ENCODE results near the gene SEPTIN5. TPM values are rescaled to one million over a fixed set of nuclear protein-coding genes. Genes with fewer than 3 reads are reported as not detected.

The SEPTIN5 gene
- total and polyA plus RNA-seq, 9 of the 15 experiments (the other 6 are each of a cell fraction or from before 2014, with no cell fraction given), result 0.03 to 195 (median 119) TPM

DNA sequence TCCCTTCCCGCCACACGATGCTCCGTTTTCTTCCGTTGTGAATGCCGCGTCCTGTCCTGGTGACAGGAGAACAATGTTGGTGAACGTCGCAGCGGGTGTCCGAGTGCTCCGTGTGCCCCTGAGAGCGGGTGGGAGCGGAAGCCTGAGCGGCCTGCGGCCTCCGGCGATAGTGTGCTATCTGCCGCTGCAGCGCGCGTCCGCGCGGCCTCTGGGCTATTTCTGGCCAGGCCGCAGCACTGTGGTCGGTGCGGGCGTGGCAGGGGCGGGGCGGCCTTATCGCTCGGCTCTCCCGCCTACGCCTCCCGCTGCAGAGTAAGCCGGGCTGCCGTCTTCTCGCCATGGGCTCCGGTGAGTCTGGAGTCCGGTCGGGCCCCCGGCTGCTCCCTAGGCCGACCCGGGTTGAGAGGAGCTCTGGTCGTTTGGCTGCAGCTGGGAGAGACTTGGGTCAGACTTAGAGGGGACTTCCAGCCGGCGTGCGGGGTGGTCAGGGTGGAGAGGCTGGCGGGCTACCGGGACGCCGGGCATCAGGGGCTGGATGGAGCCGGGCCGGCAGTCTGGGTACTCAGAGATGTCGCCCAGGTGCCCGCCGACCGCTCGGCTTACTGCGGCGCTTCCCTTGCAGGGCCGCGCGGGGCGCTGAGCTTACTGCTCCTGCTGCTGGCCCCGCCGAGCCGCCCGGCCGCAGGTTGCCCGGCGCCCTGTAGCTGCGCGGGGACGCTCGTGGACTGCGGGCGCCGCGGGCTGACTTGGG, 9.1 kb downstream of the SEPTIN5 start, which contains the start of gene GP1BB (continued):
- TF ChIP-seq, protein P1, sequence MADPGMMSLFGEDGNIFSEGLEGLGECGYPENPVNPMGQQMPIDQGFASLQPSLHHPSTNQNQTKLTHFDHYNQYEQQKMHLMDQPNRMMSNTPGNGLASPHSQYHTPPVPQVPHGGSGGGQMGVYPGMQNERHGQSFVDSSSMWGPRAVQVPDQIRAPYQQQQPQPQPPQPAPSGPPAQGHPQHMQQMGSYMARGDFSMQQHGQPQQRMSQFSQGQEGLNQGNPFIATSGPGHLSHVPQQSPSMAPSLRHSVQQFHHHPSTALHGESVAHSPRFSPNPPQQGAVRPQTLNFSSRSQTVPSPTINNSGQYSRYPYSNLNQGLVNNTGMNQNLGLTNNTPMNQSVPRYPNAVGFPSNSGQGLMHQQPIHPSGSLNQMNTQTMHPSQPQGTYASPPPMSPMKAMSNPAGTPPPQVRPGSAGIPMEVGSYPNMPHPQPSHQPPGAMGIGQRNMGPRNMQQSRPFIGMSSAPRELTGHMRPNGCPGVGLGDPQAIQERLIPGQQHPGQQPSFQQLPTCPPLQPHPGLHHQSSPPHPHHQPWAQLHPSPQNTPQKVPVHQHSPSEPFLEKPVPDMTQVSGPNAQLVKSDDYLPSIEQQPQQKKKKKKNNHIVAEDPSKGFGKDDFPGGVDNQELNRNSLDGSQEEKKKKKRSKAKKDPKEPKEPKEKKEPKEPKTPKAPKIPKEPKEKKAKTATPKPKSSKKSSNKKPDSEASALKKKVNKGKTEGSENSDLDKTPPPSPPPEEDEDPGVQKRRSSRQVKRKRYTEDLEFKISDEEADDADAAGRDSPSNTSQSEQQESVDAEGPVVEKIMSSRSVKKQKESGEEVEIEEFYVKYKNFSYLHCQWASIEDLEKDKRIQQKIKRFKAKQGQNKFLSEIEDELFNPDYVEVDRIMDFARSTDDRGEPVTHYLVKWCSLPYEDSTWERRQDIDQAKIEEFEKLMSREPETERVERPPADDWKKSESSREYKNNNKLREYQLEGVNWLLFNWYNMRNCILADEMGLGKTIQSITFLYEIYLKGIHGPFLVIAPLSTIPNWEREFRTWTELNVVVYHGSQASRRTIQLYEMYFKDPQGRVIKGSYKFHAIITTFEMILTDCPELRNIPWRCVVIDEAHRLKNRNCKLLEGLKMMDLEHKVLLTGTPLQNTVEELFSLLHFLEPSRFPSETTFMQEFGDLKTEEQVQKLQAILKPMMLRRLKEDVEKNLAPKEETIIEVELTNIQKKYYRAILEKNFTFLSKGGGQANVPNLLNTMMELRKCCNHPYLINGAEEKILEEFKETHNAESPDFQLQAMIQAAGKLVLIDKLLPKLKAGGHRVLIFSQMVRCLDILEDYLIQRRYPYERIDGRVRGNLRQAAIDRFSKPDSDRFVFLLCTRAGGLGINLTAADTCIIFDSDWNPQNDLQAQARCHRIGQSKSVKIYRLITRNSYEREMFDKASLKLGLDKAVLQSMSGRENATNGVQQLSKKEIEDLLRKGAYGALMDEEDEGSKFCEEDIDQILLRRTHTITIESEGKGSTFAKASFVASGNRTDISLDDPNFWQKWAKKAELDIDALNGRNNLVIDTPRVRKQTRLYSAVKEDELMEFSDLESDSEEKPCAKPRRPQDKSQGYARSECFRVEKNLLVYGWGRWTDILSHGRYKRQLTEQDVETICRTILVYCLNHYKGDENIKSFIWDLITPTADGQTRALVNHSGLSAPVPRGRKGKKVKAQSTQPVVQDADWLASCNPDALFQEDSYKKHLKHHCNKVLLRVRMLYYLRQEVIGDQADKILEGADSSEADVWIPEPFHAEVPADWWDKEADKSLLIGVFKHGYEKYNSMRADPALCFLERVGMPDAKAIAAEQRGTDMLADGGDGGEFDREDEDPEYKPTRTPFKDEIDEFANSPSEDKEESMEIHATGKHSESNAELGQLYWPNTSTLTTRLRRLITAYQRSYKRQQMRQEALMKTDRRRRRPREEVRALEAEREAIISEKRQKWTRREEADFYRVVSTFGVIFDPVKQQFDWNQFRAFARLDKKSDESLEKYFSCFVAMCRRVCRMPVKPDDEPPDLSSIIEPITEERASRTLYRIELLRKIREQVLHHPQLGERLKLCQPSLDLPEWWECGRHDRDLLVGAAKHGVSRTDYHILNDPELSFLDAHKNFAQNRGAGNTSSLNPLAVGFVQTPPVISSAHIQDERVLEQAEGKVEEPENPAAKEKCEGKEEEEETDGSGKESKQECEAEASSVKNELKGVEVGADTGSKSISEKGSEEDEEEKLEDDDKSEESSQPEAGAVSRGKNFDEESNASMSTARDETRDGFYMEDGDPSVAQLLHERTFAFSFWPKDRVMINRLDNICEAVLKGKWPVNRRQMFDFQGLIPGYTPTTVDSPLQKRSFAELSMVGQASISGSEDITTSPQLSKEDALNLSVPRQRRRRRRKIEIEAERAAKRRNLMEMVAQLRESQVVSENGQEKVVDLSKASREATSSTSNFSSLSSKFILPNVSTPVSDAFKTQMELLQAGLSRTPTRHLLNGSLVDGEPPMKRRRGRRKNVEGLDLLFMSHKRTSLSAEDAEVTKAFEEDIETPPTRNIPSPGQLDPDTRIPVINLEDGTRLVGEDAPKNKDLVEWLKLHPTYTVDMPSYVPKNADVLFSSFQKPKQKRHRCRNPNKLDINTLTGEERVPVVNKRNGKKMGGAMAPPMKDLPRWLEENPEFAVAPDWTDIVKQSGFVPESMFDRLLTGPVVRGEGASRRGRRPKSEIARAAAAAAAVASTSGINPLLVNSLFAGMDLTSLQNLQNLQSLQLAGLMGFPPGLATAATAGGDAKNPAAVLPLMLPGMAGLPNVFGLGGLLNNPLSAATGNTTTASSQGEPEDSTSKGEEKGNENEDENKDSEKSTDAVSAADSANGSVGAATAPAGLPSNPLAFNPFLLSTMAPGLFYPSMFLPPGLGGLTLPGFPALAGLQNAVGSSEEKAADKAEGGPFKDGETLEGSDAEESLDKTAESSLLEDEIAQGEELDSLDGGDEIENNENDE (IDR thresholded peaks at IDR 0.05; ENCODE audit: low read depth, low read length), result peak; percentile 83
- TF ChIP-seq NR4A1 (CRISPR knock-in tag; IDR thresholded peaks at IDR 0.05) (no peak), NR4A1 (tag; IDR thresholded peaks at IDR 0.05) (peak; percentile 96), HOXB6 (CRISPR knock-in tag; IDR thresholded peaks at IDR 0.05; ENCODE audit: borderline replicate concordance) (no peak; the same call in 1 of the 2 replicates), ZNF699 (CRISPR knock-in tag; IDR thresholded peaks at IDR 0.05; ENCODE audit: insufficient replicate concordance) (no peak), CHD4 (IDR thresholded peaks at IDR 0.05; ENCODE audit: insufficient read depth, insufficient replicate concordance, low read depth, low read length, poor library complexity, severe bottlenecking) (peak; percentile 83), CTBP1 (IDR thresholded peaks at IDR 0.05; ENCODE audit: borderline replicate concordance) (no peak), MTF1 (CRISPR knock-in tag; IDR thresholded peaks at IDR 0.05; ENCODE audit: borderline replicate concordance) (no peak), TAF15 (IDR thresholded peaks at IDR 0.05; ENCODE audit: low read depth, low read length) (no peak; the same call in 1 of the 2 replicates), ZNF668 (CRISPR knock-in tag; IDR thresholded peaks at IDR 0.05) (peak; percentile 2; the same call in 1 of the 2 replicates), CHCHD3 (CRISPR knock-in tag; IDR thresholded peaks at IDR 0.05) (peak; percentile 94; the same call in 1 of the 2 replicates), JUND (IDR thresholded peaks at IDR 0.05; ENCODE audit: borderline replicate concordance, low read depth, low read length) (peak; percentile 93), JUND (tag; IDR thresholded peaks at IDR 0.05; ENCODE audit: borderline replicate concordance, low read depth, low read length) (peak; percentile 72; the same call in 1 of the 3 replicates)
- TF ChIP-seq, protein P2, sequence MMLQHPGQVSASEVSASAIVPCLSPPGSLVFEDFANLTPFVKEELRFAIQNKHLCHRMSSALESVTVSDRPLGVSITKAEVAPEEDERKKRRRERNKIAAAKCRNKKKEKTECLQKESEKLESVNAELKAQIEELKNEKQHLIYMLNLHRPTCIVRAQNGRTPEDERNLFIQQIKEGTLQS (IDR thresholded peaks at IDR 0.05), result no peak
- TF ChIP-seq, protein P2 (CRISPR knock-in tag; conservative IDR thresholded peaks at IDR 0.05), result peak; percentile 98
